Calu3 (cell line): Measurements from ENCODE around the gene SEC31A. TPM values are rescaled to one million over a fixed set of nuclear protein-coding genes. Genes with fewer than 3 reads are reported as not detected.
"Not testable (repeated sequence)": the region's sequence is repeated elsewhere in the genome, so short reads cannot be mapped to it uniquely, and the experiment has no call there.

ENCODE experiments used
- BruUV-seq: library from RNA; stranded (reverse); fragments of 400-500 nt; replicated peaks from 2 replicates; lab custom pipeline; 2021; lab: Mats Ljungman, UMichigan
- CTCF ChIA-PET: fragments of 300-600 bp; sonication (Branson Sonifier 250); formaldehyde crosslinking; loops from one replicate; lab custom pipeline; 2022; ENCODE audit warnings: antibody characterized with exemption; lab: Charles Lee
- DNase-seq: peaks from one replicate; pipeline ENCODE4 v3.0.0; 2022
- H3K27ac Mint-ChIP-seq: one replicate; pipeline ENCODE4 v1.8.0; 2022; ENCODE audit warnings: mixed read lengths; ENCODE audit not compliant: unreplicated experiment
- H3K27me3 Mint-ChIP-seq: one replicate; pipeline ENCODE4 v1.8.0; 2022; ENCODE audit warnings: mixed read lengths; ENCODE audit not compliant: unreplicated experiment
- H3K36me3 Mint-ChIP-seq: one replicate; pipeline ENCODE4 v1.8.0; 2022; ENCODE audit warnings: mild to moderate bottlenecking, moderate library complexity, mixed read lengths; ENCODE audit not compliant: insufficient read depth, unreplicated experiment
- H3K4me1 Mint-ChIP-seq: one replicate; pipeline ENCODE4 v1.8.0; 2022; ENCODE audit warnings: mild to moderate bottlenecking, low read depth, mixed read lengths; ENCODE audit not compliant: unreplicated experiment
- H3K4me3 Mint-ChIP-seq: one replicate; pipeline ENCODE4 v1.8.0; 2022; ENCODE audit warnings: mild to moderate bottlenecking, low read depth, moderate library complexity, mixed read lengths; ENCODE audit not compliant: unreplicated experiment
- H3K9me3 Mint-ChIP-seq: one replicate; pipeline ENCODE4 v1.8.0; 2022; ENCODE audit warnings: low read depth, mixed read lengths; ENCODE audit not compliant: unreplicated experiment
- CTCF ChIP-seq: fragments of 200-600 bp; IDR thresholded peaks from one replicate; pipeline ENCODE4 v1.8.0; 2022; ENCODE audit warnings: antibody characterized with exemption; ENCODE audit not compliant: unreplicated experiment
- intact Hi-C: fragments of 100-400 bp; cut with micrococcal nuclease; formaldehyde crosslinking; loops from one replicate; pipeline ENCODE4 v1.10.0; 2022; ENCODE audit not compliant: unreplicated experiment
- total RNA-seq: library from RNA; stranded (reverse); gene quantifications from 2 replicates; pipeline ENCODE4 v1.2.3, GENCODE V29; 2022

The SEC31A gene
- total RNA-seq, 1 experiment from 2014 or later: 108 TPM

GRCh38 chr4:82921795-82922194 is 30.8 kb upstream of the SEC31A start:
- CTCF ChIA-PET: no interaction called here
- intact Hi-C loops: no loop called here
- Mint-ChIP-seq H3K4me1 (no peaks in the 10 kb centered on the region), H3K4me3 (no peak overlapping the region), H3K9me3 (no peaks in the 10 kb centered on the region), H3K27ac (no peak overlapping the region), H3K36me3 (no peaks in the 10 kb centered on the region), H3K27me3 (no peaks in the 10 kb centered on the region)
- no peak for TF ChIP-seq CTCF
- BruUV-seq: no TSS peak
- DNase-seq: no peak

- no peaks in the 10 kb centered on the region for H3K4me1 Mint-ChIP-seq
These were observed 28.4 kb upstream of the SEC31A start for GRCh38 chr4:82919386-82919785.

GRCh38 chr4:82918091-82918490 is 27.1 kb upstream of the SEC31A start:
- BruUV-seq: no TSS peak
- H3K27me3 Mint-ChIP-seq: no peaks in the 10 kb centered on the region
- CTCF ChIA-PET: no interaction called here

More at GRCh38 chr4:82919386-82919785, 28.4 kb upstream of the SEC31A start:
- no peaks in the 10 kb centered on the region for H3K9me3 Mint-ChIP-seq
- BruUV-seq: no TSS peak
- no peak overlapping the region for H3K27ac Mint-ChIP-seq
- CTCF ChIA-PET: no interaction called here
- intact Hi-C loops: no loop called here
- H3K4me3 Mint-ChIP-seq: no peak overlapping the region
- no peaks in the 10 kb centered on the region for H3K27me3 Mint-ChIP-seq
- H3K36me3 Mint-ChIP-seq: no peaks in the 10 kb centered on the region
- no peak for DNase-seq
- TF ChIP-seq CTCF: no peak

GRCh38 chr4:82913968-82914367 is 23.0 kb upstream of the SEC31A start:
- intact Hi-C loops, H3K27ac Mint-ChIP-seq, H3K27me3 Mint-ChIP-seq, H3K36me3 Mint-ChIP-seq, CTCF ChIA-PET, H3K4me1 Mint-ChIP-seq, H3K4me3 Mint-ChIP-seq, DNase-seq, H3K9me3 Mint-ChIP-seq, BruUV-seq: not testable (repeated sequence)

More at GRCh38 chr4:82918091-82918490, 27.1 kb upstream of the SEC31A start:
- Mint-ChIP-seq H3K36me3 (no peaks in the 10 kb centered on the region), H3K27ac (no peak overlapping the region), H3K4me1 (no peaks in the 10 kb centered on the region), H3K9me3 (no peaks in the 10 kb centered on the region), H3K4me3 (no peak overlapping the region)
- intact Hi-C loops: no loop called here
- TF ChIP-seq CTCF: no peak
- DNase-seq: no peak

- DNase-seq: no peak
- Mint-ChIP-seq H3K4me3 (no peak overlapping the region), H3K27me3 (no peaks in the 10 kb centered on the region), H3K9me3 (no peaks in the 10 kb centered on the region), H3K27ac (no peak overlapping the region), H3K36me3 (no peaks in the 10 kb centered on the region), H3K4me1 (no peaks in the 10 kb centered on the region)
- CTCF ChIA-PET: no interaction called here
- no TSS peak for BruUV-seq
- TF ChIP-seq CTCF: no peak
- intact Hi-C loops: no loop called here
These were observed 22.4 kb upstream of the SEC31A start for GRCh38 chr4:82913305-82913704.
